NCI-H82 treated with DMSO at 0.1 percent for 48 hours (cell line): ENCODE results near the gene PES1.
"Not testable (repeated sequence)": the region's sequence is repeated elsewhere in the genome, so short reads cannot be mapped to it uniquely, and the experiment has no call there.

Experiments used
- DNase-seq: peaks from one replicate; lab custom pipeline; 2025; ENCODE audit not compliant: unreplicated experiment; lab: John Stamatoyannopoulos, UW

The PES1 gene

GRCh38 chr22:30591588-30592359 lies at the start of gene PES1:
PES1 (minus strand) TSS chr22:30591910; CDS start chr22:30591833, 77 bp downstream.
- DNase-seq: peak; percentile 95

- DNase-seq: no peak
Measured at GRCh38 chr22:30640839-30641430, 49.2 kb upstream of the PES1 start.

GRCh38 chr22:30640361-30640760 lies 48.7 kb upstream of the PES1 start:
- no peak for DNase-seq

GRCh38 chr22:30637701-30638114 lies 46.0 kb upstream of the PES1 start:
- DNase-seq: no peak

GRCh38 chr22:30636226-30637077 lies 44.7 kb upstream of the PES1 start:
- no peak for DNase-seq

GRCh38 chr22:30635273-30636225 lies 43.8 kb upstream of the PES1 start, which contains the start of gene SLC35E4:
SLC35E4 (plus strand) TSS chr22:30635781; CDS start chr22:30636451, 670 bp downstream.
- DNase-seq: peak; percentile 61

- DNase-seq: peak; percentile 82
Measured at GRCh38 chr22:30634471-30635233, 42.9 kb upstream of the PES1 start.

GRCh38 chr22:30631469-30631868 lies 39.8 kb upstream of the PES1 start:
- not testable (repeated sequence) for DNase-seq

- DNase-seq: no peak
Measured at GRCh38 chr22:30628491-30628890, 36.8 kb upstream of the PES1 start.

- DNase-seq: no peak
Measured at GRCh38 chr22:30627471-30627870, 35.8 kb upstream of the PES1 start.

GRCh38 chr22:30626413-30626812 lies 34.7 kb upstream of the PES1 start:
- no peak for DNase-seq

GRCh38 chr22:30619909-30620308 lies 28.2 kb upstream of the PES1 start:
- DNase-seq: not testable (repeated sequence)

GRCh38 chr22:30617819-30618218 lies 26.1 kb upstream of the PES1 start:
- no peak for DNase-seq

- DNase-seq: no peak
Measured at GRCh38 chr22:30615543-30615954, 23.8 kb upstream of the PES1 start.

- no peak for DNase-seq
Measured at GRCh38 chr22:30614879-30615278, 23.2 kb upstream of the PES1 start.

GRCh38 chr22:30614268-30614667 lies 22.6 kb upstream of the PES1 start:
- no peak for DNase-seq

- DNase-seq: no peak
Measured at GRCh38 chr22:30612789-30613188, 21.1 kb upstream of the PES1 start.

- DNase-seq: no peak
Measured at GRCh38 chr22:30611197-30611596, 19.5 kb upstream of the PES1 start.

GRCh38 chr22:30610299-30610698 lies 18.6 kb upstream of the PES1 start:
- no peak for DNase-seq
